H7 (cell line): ENCODE data around the gene PTPRM. TPM values are rescaled to one million over a fixed set of nuclear protein-coding genes. Genes with fewer than 3 reads are reported as not detected.
A peak's percentile ranks its signal among the peaks of the same experiment; 100 is the strongest.
"Not testable (repeated sequence)": the region's sequence is repeated elsewhere in the genome, so short reads cannot be mapped to it uniquely, and the experiment has no call there.

Experiments
- DNase-seq: peaks from one replicate; pipeline ENCODE4 v3.0.0; 2012
- H3K27me3 ChIP-seq: 2 replicates; pipeline ENCODE4 v1.6.0; 2011; ENCODE audit warnings: mild to moderate bottlenecking, low read length; ENCODE audit not compliant: control insufficient read depth, insufficient read depth
- H3K36me3 ChIP-seq: replicated peaks from 2 replicates; pipeline ENCODE4 v1.5.1; 2011; ENCODE audit warnings: low read length; ENCODE audit not compliant: control insufficient read depth, insufficient read depth
- H3K4me3 ChIP-seq: 2 replicates; pipeline ENCODE4 v1.5.1; 2011; ENCODE audit warnings: low read depth, mild to moderate bottlenecking, control low read depth, low read length, moderate library complexity; ENCODE audit not compliant: insufficient read depth
- total RNA-seq: library from RNA; depleted of rRNA; stranded (reverse); fragments of >200 nt; shearing (Covaris generic); gene quantifications from 2 replicates; pipeline ENCODE4 v1.2.3, GENCODE V29; 2014

The PTPRM gene
- total RNA-seq, 1 experiment from 2014 or later, result 14.4 TPM

- H3K4me3 ChIP-seq, result no peak overlapping the region
- DNase-seq, result no peak
- H3K27me3 ChIP-seq, result no peaks in the 10 kb centered on the region
- no peaks in the 10 kb centered on the region for H3K36me3 ChIP-seq
Observed at GRCh38 chr18:7721532-7721931, 154.4 kb downstream of the PTPRM start.

GRCh38 chr18:7722955-7723354 lies 155.8 kb downstream of the PTPRM start:
- Histone ChIP-seq H3K4me3 (no peak overlapping the region), H3K27me3 (no peaks in the 10 kb centered on the region), H3K36me3 (no peaks in the 10 kb centered on the region)
- DNase-seq, result no peak

DNA sequence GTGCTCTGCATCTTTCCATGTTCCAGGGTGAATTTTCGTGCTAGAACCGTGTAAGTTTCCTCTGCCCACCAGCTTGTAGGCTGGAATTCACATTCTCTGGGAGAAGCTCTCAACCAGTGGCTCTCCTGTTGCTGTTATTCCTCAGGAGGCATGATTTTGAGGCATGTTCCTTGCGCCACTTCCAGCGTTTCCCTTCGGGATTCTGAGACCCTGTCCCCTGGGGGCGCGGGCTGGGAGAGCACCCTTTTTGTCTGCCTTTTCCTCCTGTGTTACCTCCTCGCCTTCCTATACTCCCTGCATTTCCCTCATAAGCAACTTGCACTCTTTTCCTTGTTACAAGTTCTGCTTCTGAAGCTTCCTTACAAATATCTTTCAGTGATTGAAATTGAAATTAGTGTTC lies 156.4 kb downstream of the PTPRM start:
- Histone ChIP-seq H3K36me3 (no peaks in the 10 kb centered on the region), H3K4me3 (no peak overlapping the region), H3K27me3 (no peaks in the 10 kb centered on the region)
- DNase-seq, result peak; percentile 28

- Histone ChIP-seq H3K4me3 (no peak overlapping the region), H3K27me3 (no peaks in the 10 kb centered on the region), H3K36me3 (no peaks in the 10 kb centered on the region)
- no peak for DNase-seq
Observed at GRCh38 chr18:7725473-7725872, 158.4 kb downstream of the PTPRM start.

- Histone ChIP-seq H3K27me3 (no peaks in the 10 kb centered on the region), H3K36me3 (no peaks in the 10 kb centered on the region), H3K4me3 (no peak overlapping the region)
- DNase-seq, result no peak
Observed at GRCh38 chr18:7725897-7726296, 158.8 kb downstream of the PTPRM start.

GRCh38 chr18:7726522-7726921 lies 159.4 kb downstream of the PTPRM start:
- H3K4me3 ChIP-seq, result no peak overlapping the region
- no peaks in the 10 kb centered on the region for H3K27me3 ChIP-seq
- no peaks in the 10 kb centered on the region for H3K36me3 ChIP-seq
- no peak for DNase-seq

DNA sequence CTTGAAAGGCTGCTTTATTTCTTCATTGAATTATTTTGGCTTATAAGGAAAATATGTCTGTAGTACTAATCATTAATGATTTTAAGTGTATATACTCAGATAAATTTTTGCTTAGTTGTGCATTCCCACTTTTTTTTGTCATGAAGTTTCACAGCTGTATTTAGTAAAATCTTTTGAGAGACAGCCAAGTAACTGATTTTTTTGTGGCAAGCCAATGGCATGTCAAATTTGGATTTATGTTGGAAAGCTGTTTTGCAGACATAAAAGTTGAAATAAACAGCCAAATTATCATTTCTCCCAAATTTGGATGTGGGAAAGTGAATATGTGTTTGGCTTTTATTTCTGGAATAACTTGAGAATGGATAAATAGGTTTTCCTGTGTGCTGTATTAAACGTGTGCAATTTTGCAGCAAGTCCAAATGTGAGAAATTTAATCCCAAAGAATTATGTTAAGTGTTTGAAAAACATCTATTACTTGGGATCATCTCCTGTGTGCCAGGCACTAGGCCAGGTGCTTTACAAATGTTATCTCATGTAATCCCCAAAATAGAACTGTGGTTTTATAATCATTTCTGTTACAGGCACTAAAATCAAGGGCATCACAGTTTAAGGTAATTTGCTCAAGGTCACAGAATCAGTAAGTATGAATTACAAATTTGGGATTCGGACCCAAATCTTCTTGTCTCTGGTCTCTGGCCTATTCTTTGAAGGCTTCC lies 160.4 kb downstream of the PTPRM start:
- Histone ChIP-seq H3K27me3 (no peaks in the 10 kb centered on the region), H3K36me3 (no peaks in the 10 kb centered on the region), H3K4me3 (no peak overlapping the region)
- no peak for DNase-seq

- Histone ChIP-seq H3K27me3 (no peaks in the 10 kb centered on the region), H3K4me3 (no peak overlapping the region), H3K36me3 (no peaks in the 10 kb centered on the region)
- no peak for DNase-seq
Observed at GRCh38 chr18:7728297-7728696, 161.2 kb downstream of the PTPRM start.

DNA sequence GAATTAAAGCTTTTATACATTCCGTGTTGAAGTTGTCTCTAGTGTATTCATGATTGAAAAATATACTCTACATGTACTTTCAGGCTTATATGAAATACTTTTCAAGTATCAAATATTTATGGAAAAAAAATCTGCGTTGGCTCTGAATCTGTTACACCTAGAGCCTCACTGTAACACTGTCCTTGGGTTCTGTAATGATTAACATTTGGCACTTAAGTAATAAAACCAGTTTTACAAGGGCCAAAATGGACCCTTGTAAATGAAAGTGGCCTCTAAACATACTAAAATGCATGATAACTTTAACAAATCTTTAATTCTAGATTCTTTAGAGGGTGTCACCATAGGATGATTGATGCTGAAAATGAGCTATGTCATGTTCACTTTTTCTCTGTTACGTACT lies 162.8 kb downstream of the PTPRM start:
- no peaks in the 10 kb centered on the region for H3K27me3 ChIP-seq
- no peak overlapping the region for H3K4me3 ChIP-seq
- no peak for DNase-seq
- no peaks in the 10 kb centered on the region for H3K36me3 ChIP-seq

GRCh38 chr18:7730682-7731081 lies 163.6 kb downstream of the PTPRM start:
- no peaks in the 10 kb centered on the region for H3K27me3 ChIP-seq
- DNase-seq, result no peak
- no peak overlapping the region for H3K4me3 ChIP-seq

GRCh38 chr18:7733642-7734041 lies 166.5 kb downstream of the PTPRM start:
- Histone ChIP-seq H3K4me3 (no peak overlapping the region), H3K36me3 (no peaks in the 10 kb centered on the region), H3K27me3 (no peaks in the 10 kb centered on the region)
- DNase-seq, result no peak

More at GRCh38 chr18:7730682-7731081, 163.6 kb downstream of the PTPRM start:
- no peaks in the 10 kb centered on the region for H3K36me3 ChIP-seq

DNA sequence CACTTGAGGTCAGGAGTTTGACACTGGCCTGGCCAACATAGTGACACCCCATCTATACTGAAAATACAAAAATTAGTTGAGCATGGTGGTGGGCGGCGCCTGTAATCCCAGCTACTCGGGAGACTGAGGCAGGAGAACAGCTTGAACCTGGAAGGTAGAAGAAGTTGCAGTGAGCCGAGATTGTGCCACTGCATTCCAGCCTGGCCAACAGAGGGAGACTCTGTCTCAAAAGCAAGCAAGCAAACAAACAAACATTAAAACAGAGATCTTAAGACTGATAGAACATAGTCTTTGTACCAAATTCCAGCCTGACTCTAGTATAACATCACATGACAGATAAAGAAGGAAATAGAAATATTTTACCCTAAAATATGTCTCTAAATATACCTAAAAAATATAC lies 168.1 kb downstream of the PTPRM start:
- no peak overlapping the region for H3K4me3 ChIP-seq
- H3K36me3 ChIP-seq, result no peaks in the 10 kb centered on the region
- no peak for DNase-seq
- no peaks in the 10 kb centered on the region for H3K27me3 ChIP-seq

DNA sequence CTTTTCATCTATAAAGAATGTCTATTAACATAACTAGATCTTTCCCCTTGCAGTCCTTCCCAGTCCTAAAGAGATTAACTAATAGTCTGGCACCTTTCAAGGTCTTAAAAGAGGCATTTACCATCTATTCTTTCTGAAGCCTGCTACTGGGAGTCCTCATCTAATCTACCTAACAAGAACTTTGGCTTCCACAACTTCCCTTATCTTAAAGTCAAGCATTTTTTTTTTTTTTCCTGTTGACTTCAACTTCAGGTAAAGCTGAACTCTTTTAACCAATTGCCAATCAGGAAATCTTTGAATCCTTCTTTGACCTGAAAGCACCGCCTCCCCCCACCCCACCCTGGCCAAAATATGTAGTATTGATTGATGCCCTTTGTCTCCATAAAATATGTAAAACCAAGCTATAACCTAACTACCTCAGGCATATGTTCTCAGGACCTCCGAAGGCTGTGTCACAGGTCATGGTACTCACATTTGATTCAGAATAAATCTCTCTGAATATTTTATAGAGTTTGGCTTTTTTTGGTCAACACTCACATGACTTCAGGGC lies 168.6 kb downstream of the PTPRM start:
- DNase-seq, result no peak

DNA sequence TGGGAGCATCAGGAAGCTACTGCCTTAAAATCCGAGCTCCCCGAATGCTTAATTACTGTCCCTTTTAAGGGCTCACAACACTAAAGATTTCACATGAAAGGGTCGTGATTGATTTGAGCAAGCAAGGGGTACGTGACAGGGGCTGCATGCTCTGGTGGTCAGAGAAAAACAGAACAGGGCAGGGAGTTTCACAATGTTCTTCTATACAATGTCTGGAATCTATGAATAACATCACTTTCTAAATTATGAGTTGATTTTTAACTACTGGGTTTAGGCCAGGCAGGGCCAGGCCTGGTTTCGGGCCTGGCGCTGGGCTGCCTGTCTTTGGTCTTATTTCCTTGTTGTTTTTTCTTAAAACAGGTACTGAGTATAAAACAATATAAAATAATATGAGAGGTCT lies 169.4 kb downstream of the PTPRM start:
- not testable (repeated sequence) for H3K27me3 ChIP-seq, H3K36me3 ChIP-seq, H3K4me3 ChIP-seq, DNase-seq

More for the DNA sequence above, 168.6 kb downstream of the PTPRM start:
- Histone ChIP-seq H3K27me3 (no peaks in the 10 kb centered on the region), H3K4me3 (no peak overlapping the region), H3K36me3 (no peaks in the 10 kb centered on the region)

DNA sequence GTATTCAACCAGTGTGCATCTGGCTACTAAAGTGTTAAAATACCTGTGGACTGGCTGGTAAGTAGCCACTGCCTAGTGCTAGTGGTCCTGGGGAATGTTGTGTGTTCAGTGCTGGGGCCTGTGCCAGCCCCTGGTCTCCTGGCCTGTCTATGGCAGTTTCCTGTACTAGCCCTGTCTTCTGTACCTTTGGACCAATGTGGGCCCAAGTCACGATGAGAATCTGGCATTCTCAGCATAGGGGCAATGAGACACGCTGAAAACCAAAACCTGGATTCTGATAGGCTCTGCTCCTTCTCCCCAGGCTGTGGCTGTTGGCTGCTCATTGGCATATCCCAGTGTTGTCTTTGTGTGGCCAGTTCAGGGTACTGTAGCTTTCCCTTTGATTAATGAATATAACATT lies 170.4 kb downstream of the PTPRM start:
- DNase-seq, result no peak
- Histone ChIP-seq H3K27me3 (no peaks in the 10 kb centered on the region), H3K36me3 (no peaks in the 10 kb centered on the region), H3K4me3 (no peak overlapping the region)
